ENCODE measurements around the gene MGAT5.

GRCh38 chr2:134431838-134432434 is 178.1 kb downstream of the MGAT5 start:
- TF ChIP-seq CTCF (IDR thresholded peaks at IDR 0.05 in 2 of 3, conservative IDR thresholded peaks at IDR 0.05 in 1 of 3; ENCODE audit: borderline replicate concordance in 1 of 3, insufficient read depth in 1 of 3, low read depth in 2 of 3, low read length in 2 of 3) (no peak), EGR1 (IDR thresholded peaks at IDR 0.05; ENCODE audit: low read depth) (no peak), EZH2 (IDR thresholded peaks at IDR 0.05) (no peak), POLR2AphosphoS5 (IDR thresholded peaks at IDR 0.05; ENCODE audit: low read depth, low read length) (no peak), FOSL1 (IDR thresholded peaks at IDR 0.05; ENCODE audit: low read depth) (peak; percentile 23; the same call in 1 of the 2 replicates), YY1 (IDR thresholded peaks at IDR 0.05; ENCODE audit: extremely low read depth, insufficient replicate concordance, low read depth, low read length) (no peak), ZNF274 (IDR thresholded peaks at IDR 0.05; ENCODE audit: low read depth, low read length) (no peak), ELF1 (IDR thresholded peaks at IDR 0.05; ENCODE audit: borderline replicate concordance, low read depth) (no peak), REST (IDR thresholded peaks at IDR 0.05; ENCODE audit: low read depth) (no peak), ATF3 (IDR thresholded peaks at IDR 0.05) (no peak), RAD21 (IDR thresholded peaks at IDR 0.05; ENCODE audit: low read depth) (no peak)

Data from HCT116 (cell line).